Activated CD8-positive, alpha-beta memory T cell treated with anti-CD3 and anti-CD28 coated beads, Interleukin-2, amount 10 ng/mL, durations not matched to agents 7 days and 5 days (primary cell): Measurements from ENCODE around the gene LILRB4. TPM values are rescaled to one million over a fixed set of nuclear protein-coding genes. Genes with fewer than 3 reads are reported as not detected.
"Not testable (repeated sequence)": the region's sequence is repeated elsewhere in the genome, so short reads cannot be mapped to it uniquely, and the experiment has no call there.

ENCODE experiments used
- ATAC-seq: fragments of 150-1000 bp; cut with Tn5 transposase; one replicate; pipeline ENCODE4 v1.10.0; 2021; ENCODE audit warnings: moderate library complexity
- CTCF ChIA-PET: fragments of 350-600 bp; sonication (Branson Sonifier 250); formaldehyde crosslinking; loops from one replicate; lab custom pipeline; 2021; ENCODE audit warnings: antibody characterized with exemption; lab: Charles Lee
- DNase-seq: peaks from one replicate; pipeline ENCODE4 v3.0.0-alpha.2; 2020
- H3K27ac Mint-ChIP-seq: one replicate; pipeline ENCODE4 v1.8.0; 2021; ENCODE audit warnings: mild to moderate bottlenecking, mixed read lengths
- H3K27me3 Mint-ChIP-seq: one replicate; pipeline ENCODE4 v1.8.0; 2021; ENCODE audit warnings: mixed read lengths
- H3K36me3 Mint-ChIP-seq: one replicate; pipeline ENCODE4 v1.8.0; 2021; ENCODE audit warnings: mild to moderate bottlenecking, mixed read lengths
- H3K4me1 Mint-ChIP-seq: one replicate; pipeline ENCODE4 v1.8.0; 2021; ENCODE audit warnings: mixed read lengths
- H3K4me3 Mint-ChIP-seq: one replicate; pipeline ENCODE4 v1.8.0; 2021; ENCODE audit warnings: mild to moderate bottlenecking, moderate library complexity, mixed read lengths
- H3K9me3 Mint-ChIP-seq: one replicate; pipeline ENCODE4 v1.8.0; 2022; ENCODE audit warnings: low read depth, mixed read lengths
- total RNA-seq, 2 experiments: library from RNA; stranded (reverse); gene quantifications; one replicate each; pipeline ENCODE4 v1.2.3, GENCODE V29; 2021

The LILRB4 gene
- total RNA-seq, 2 experiments from 2014 or later = not detected

- DNase-seq, H3K36me3 Mint-ChIP-seq, ATAC-seq, H3K4me1 Mint-ChIP-seq, H3K4me3 Mint-ChIP-seq, CTCF ChIA-PET, H3K9me3 Mint-ChIP-seq, H3K27ac Mint-ChIP-seq: not testable (repeated sequence)
- peaks cover 15% of the 10 kb centered on the region for H3K27me3 Mint-ChIP-seq
Measured at GRCh38 chr19:54632517-54632916, 30.3 kb upstream of the LILRB4 start.

GRCh38 chr19:54633401-54633800 is 29.4 kb upstream of the LILRB4 start:
- Mint-ChIP-seq H3K27ac (no peak overlapping the region), H3K9me3 (no peaks in the 10 kb centered on the region), H3K4me1 (no peaks in the 10 kb centered on the region), H3K4me3 (no peak overlapping the region), H3K27me3 (peaks cover 11% of the 10 kb centered on the region), H3K36me3 (no peaks in the 10 kb centered on the region)
- CTCF ChIA-PET = no interaction called here
- ATAC-seq (no peak), DNase-seq (no peak)

GRCh38 chr19:54636081-54636480 is 26.7 kb upstream of the LILRB4 start:
- CTCF ChIA-PET, H3K4me3 Mint-ChIP-seq, H3K4me1 Mint-ChIP-seq, H3K27ac Mint-ChIP-seq, DNase-seq, H3K9me3 Mint-ChIP-seq, H3K36me3 Mint-ChIP-seq, H3K27me3 Mint-ChIP-seq, ATAC-seq: not testable (repeated sequence)

GRCh38 chr19:54638683-54639082 is 24.1 kb upstream of the LILRB4 start:
- no peak for DNase-seq
- H3K27me3 Mint-ChIP-seq = peaks cover 5% of the 10 kb centered on the region
- H3K9me3 Mint-ChIP-seq = no peaks in the 10 kb centered on the region
- CTCF ChIA-PET = no interaction called here
- no peaks in the 10 kb centered on the region for H3K4me1 Mint-ChIP-seq
- H3K4me3 Mint-ChIP-seq = no peak overlapping the region
- no peak overlapping the region for H3K27ac Mint-ChIP-seq
- H3K36me3 Mint-ChIP-seq = no peaks in the 10 kb centered on the region
- ATAC-seq = no peak

- H3K4me3 Mint-ChIP-seq, H3K27me3 Mint-ChIP-seq, H3K27ac Mint-ChIP-seq, H3K4me1 Mint-ChIP-seq, H3K9me3 Mint-ChIP-seq, H3K36me3 Mint-ChIP-seq, CTCF ChIA-PET, ATAC-seq: not testable (repeated sequence)
- peak; percentile 2 for DNase-seq
Measured at GRCh38 chr19:54642953-54643352, 19.8 kb upstream of the LILRB4 start.

- H3K4me1 Mint-ChIP-seq, H3K4me3 Mint-ChIP-seq, H3K36me3 Mint-ChIP-seq, DNase-seq, H3K27ac Mint-ChIP-seq, CTCF ChIA-PET, H3K9me3 Mint-ChIP-seq, ATAC-seq: not testable (repeated sequence)
- H3K27me3 Mint-ChIP-seq = peaks cover 10% of the 10 kb centered on the region
Measured at GRCh38 chr19:54643583-54643982, 19.2 kb upstream of the LILRB4 start.

GRCh38 chr19:54644056-54644455 is 18.7 kb upstream of the LILRB4 start:
- CTCF ChIA-PET = no interaction called here
- H3K36me3 Mint-ChIP-seq = no peaks in the 10 kb centered on the region
- peaks cover 10% of the 10 kb centered on the region for H3K27me3 Mint-ChIP-seq
- H3K27ac Mint-ChIP-seq = no peak overlapping the region
- no peak overlapping the region for H3K4me3 Mint-ChIP-seq
- DNase-seq = no peak
- ATAC-seq = no peak
- H3K9me3 Mint-ChIP-seq = no peaks in the 10 kb centered on the region
- H3K4me1 Mint-ChIP-seq = no peaks in the 10 kb centered on the region

- Mint-ChIP-seq H3K4me1 (no peaks in the 10 kb centered on the region), H3K27ac (no peak overlapping the region), H3K4me3 (no peak overlapping the region), H3K27me3 (peaks cover 7% of the 10 kb centered on the region), H3K9me3 (no peaks in the 10 kb centered on the region), H3K36me3 (no peaks in the 10 kb centered on the region)
- no peak for ATAC-seq
- CTCF ChIA-PET = no interaction called here
- DNase-seq = no peak
Measured at GRCh38 chr19:54646331-54646841, 16.4 kb upstream of the LILRB4 start.

- CTCF ChIA-PET = interaction anchor here (1.4 kb wide), 1 partner anchor 27 kb away, joined by 6 read pairs; no protein-coding TSS in a partner anchor
- H3K27ac Mint-ChIP-seq = no peak overlapping the region
- H3K4me3 Mint-ChIP-seq = no peak overlapping the region
- no peaks in the 10 kb centered on the region for H3K36me3 Mint-ChIP-seq
- H3K4me1 Mint-ChIP-seq = no peaks in the 10 kb centered on the region
- H3K27me3 Mint-ChIP-seq = peaks cover 6% of the 10 kb centered on the region
- H3K9me3 Mint-ChIP-seq = no peaks in the 10 kb centered on the region
- ATAC-seq (no peak), DNase-seq (no peak)
Measured at GRCh38 chr19:54648129-54648528, 14.7 kb upstream of the LILRB4 start.

- H3K4me1 Mint-ChIP-seq = no peaks in the 10 kb centered on the region
- no peaks in the 10 kb centered on the region for H3K9me3 Mint-ChIP-seq
- no peaks in the 10 kb centered on the region for H3K36me3 Mint-ChIP-seq
- DNase-seq (no peak), ATAC-seq (no peak)
- no peak overlapping the region for H3K27ac Mint-ChIP-seq
- CTCF ChIA-PET = no interaction called here
- H3K27me3 Mint-ChIP-seq = peaks cover 6% of the 10 kb centered on the region
- no peak overlapping the region for H3K4me3 Mint-ChIP-seq
Measured at GRCh38 chr19:54650108-54650655, 12.6 kb upstream of the LILRB4 start.

GRCh38 chr19:54653181-54653809 is 9.5 kb upstream of the LILRB4 start:
- no peak overlapping the region for H3K27ac Mint-ChIP-seq
- H3K4me3 Mint-ChIP-seq = no peak overlapping the region
- H3K4me1 Mint-ChIP-seq = no peaks in the 10 kb centered on the region
- CTCF ChIA-PET = interaction anchor here (0.6 to 2.1 kb wide), 6 partner anchors 8 to 176 kb away, joined by 3 to 12 read pairs (median 4); partner anchors contain the start of gene LILRB4
- peaks cover 2% of the 10 kb centered on the region for H3K27me3 Mint-ChIP-seq
- DNase-seq = no peak
- ATAC-seq = no peak
- no peaks in the 10 kb centered on the region for H3K36me3 Mint-ChIP-seq
- H3K9me3 Mint-ChIP-seq = no peaks in the 10 kb centered on the region

GRCh38 chr19:54654447-54655321 is 8.1 kb upstream of the LILRB4 start:
- no peaks in the 10 kb centered on the region for H3K36me3 Mint-ChIP-seq
- CTCF ChIA-PET = interaction anchor here (1.5 to 2.3 kb wide), 2 partner anchors 15 to 19 kb away, joined by 4 to 6 read pairs; no protein-coding TSS in a partner anchor
- no peaks in the 10 kb centered on the region for H3K4me1 Mint-ChIP-seq
- no peak for ATAC-seq
- peaks cover 2% of the 10 kb centered on the region for H3K27me3 Mint-ChIP-seq
- H3K9me3 Mint-ChIP-seq = no peaks in the 10 kb centered on the region
- no peak overlapping the region for H3K27ac Mint-ChIP-seq
- no peak for DNase-seq
- no peak overlapping the region for H3K4me3 Mint-ChIP-seq

GRCh38 chr19:54659300-54659699 is 3.5 kb upstream of the LILRB4 start:
- H3K27ac Mint-ChIP-seq = no peak overlapping the region
- H3K27me3 Mint-ChIP-seq = peaks cover 2% of the 10 kb centered on the region
- no peaks in the 10 kb centered on the region for H3K4me1 Mint-ChIP-seq
- ATAC-seq (no peak), DNase-seq (no peak)
- H3K36me3 Mint-ChIP-seq = no peaks in the 10 kb centered on the region
- no peaks in the 10 kb centered on the region for H3K9me3 Mint-ChIP-seq
- CTCF ChIA-PET = interaction anchor here (1.7 kb wide), 1 partner anchor 15 kb away, joined by 6 read pairs; no protein-coding TSS in a partner anchor
- no peak overlapping the region for H3K4me3 Mint-ChIP-seq
